NCI-H2081 (cell line): Measurements from ENCODE around the gene ADORA2A.
"Not testable (repeated sequence)": the region's sequence is repeated elsewhere in the genome, so short reads cannot be mapped to it uniquely, and the experiment has no call there.

Experiments
- DNase-seq, 2 experiments: peaks; one replicate each; lab custom pipeline; 2025; lab: John Stamatoyannopoulos, UW

The ADORA2A gene

DNA sequence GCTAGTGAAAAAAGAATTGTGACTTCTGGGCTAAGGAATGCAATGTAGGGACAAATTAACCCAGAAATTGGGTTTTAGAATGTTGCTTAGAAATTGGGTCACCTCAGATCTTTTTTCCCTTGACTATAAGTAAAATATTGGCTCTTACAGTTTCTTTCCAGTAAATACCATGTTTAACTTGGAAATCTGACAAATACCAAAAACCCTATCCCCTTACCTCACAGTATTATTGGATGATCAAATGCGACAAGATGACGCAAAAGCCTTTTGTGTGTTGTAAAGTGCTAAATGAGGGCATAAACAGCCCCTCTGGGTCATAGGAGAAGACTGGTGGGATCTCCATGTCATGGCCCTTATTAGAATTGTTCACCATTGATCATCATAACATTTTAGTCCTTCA lies 61.6 kb downstream of the ADORA2A start:
- no peak for DNase-seq

DNA sequence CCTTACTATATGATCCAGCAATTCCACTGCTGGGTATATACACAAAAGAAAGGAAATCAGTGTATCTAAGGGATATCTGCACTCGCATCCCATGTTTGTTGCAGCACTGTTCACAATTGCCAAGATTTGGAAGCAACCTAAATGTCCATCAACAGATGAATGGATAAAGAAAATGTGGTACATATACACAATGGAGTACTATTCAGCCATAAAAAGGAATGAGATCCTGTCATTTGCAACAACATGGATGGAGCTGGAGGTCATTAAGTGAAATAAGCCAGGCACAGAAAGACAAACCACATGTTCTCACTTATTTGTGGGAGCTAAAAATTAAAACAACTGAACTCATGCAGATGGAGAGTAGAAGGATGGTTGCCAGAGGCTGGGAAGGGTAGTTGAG lies 62.0 kb downstream of the ADORA2A start:
- not testable (repeated sequence) for DNase-seq
